ENCODE measurements around the gene DMPK.
A peak's percentile ranks its signal among the peaks of the same experiment; 100 is the strongest.
"Not testable (repeated sequence)": the region's sequence is repeated elsewhere in the genome, so short reads cannot be mapped to it uniquely, and the experiment has no call there.

Gene DMPK

DNA sequence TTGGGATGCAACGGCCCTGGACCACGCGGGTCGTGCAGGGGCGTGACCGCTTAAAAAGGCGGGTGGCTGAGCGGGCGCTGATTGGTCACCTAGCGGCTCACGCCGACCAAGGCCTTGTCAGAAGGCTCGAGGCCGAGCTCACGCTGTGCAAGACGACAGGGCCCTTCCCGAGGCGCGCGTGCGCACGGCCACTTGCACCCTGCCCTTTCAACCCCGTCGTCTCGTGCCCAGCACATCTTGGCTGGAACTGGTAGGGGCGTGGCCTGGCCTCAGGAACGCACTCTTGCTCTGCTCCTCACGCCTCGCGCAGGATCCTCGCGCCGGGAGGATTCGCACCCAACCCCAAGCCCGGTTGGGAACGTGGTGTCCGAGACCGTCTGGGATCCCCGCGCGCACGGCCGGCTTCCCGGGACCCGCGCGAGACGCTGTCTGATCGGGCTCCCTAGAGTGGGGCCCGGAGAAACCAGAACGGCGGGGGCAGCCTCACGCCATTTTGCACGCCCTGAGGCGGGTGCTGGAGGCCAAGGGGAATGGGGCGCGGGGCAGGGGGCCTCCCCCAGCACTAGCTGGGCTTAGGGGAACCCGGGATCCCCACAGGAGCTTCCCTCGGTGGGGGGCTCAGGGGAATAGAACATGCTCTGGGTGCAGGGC is 49.0 kb downstream of the DMPK start, which contains the start of gene MEIOSIN:
Gene MEIOSIN (plus strand): TSS at position 280 of the 651 bp plus-strand sequence. CDS start 1,938 bp downstream, outside the sequence.
- no peak for DNase-seq

DNA sequence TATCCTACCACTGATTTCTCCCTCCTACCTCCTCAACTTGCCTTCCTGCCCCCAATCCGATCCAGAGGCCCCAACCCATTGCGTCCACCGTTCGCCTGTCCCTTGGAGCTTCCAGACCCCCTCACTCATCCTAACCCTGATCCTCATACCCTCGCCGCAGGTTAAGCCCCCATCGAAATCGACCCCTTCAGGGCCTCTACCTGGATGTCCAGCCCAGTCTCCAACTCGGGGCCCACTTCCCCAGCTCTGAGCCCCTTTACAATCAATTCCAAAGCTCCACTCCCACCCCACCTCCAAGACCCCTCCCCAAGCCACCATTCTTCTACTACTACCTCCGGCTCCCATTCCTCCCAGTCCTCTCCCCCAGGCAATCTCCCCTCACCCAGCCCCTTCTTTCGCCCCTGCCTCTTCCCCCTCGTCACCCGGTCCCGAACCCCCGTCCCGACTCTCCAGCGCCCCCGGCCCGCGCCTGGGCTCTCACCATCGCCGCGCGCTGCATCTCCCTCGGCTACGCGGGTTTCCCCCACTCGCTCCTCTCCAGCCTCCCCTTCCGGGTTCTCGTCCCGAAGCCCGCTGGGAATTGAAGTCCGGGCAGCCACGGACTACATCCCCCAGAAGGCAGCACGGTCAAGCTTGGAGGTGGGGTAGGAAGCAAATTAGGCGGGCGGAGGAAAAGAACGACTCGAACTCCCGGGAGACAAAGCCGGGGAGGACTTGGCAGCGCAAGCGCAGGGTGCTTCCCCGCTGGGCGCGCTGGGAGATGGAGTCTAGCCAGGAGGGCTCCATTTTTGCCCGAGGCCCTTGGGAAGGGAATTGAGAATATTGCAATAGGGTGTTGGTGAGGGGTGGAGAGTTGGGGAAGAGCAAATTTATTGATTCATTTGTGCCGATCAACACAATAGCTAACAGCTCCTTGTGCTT is 51.7 kb downstream of the DMPK start, which contains the start of gene FBXO46:
Gene FBXO46 (minus strand): TSS at position 529 of the 921 bp plus-strand sequence. CDS start 17,401 bp downstream, outside the sequence.
- peak; percentile 87 to 98 for DNase-seq

DNA sequence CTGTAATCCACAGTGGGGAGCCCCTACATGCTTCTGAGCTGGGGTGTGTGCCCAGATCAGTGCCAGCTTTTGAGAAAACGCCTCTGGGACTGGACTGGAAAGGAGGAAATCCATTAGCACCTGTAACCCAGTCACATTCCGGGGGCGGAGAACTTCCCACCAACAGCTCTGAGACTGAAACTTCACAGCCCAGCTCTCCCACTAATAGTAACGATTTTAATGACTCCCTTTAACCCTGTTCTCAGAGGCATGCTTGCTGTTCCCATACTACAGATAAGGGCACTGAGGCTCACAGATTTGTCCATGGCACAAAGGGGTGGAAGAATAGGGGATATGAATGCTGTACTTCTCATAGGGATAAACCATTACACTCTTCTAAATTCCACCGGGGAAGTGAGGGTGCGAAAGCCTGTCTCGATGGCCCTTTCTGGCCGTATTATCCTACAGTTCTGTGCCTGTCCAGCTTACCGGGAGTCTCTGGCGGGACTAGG is 52.4 kb downstream of the DMPK start:
- DNase-seq: no peak

DNA sequence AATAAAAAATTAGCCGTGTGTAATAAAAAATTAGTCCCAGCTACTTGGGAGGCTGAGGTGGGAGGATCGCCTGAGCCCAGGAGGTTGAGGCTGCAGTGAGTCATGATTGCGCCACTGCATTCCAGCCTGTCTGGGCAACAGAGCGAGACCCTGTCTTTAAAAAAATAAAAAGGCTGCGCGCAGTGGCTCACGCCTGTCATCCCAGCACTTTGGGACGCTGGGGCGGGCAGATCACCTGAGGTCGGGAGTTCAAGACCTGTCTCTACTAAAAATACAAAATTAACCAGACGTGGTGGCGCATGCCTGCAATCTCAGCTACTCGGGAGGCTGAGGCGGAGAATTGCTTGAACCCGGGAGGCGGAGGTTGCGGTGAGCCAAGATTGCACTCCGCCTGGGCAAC is 53.6 kb downstream of the DMPK start:
- not testable (repeated sequence) for DNase-seq

DNA sequence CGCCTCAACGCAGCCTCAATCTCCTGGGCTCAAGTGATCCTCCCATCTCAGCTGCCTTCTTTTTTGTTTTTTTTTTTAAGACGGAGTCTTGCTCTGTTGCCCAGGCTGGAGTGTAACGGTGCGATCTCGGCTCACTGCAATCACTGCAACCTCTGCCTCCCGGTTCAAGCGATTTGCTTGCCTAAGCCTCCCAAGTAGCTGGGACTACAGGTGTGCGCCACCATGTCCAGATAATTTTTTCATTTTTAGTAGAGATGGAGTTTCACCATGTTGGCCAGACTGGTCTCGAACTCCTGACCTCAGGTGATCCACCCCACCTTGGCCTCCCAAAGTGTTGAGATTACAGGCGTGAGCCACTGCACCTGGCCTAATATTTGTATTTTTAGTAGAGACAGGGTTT is 62.2 kb downstream of the DMPK start:
- DNase-seq: not testable (repeated sequence)
